ENCODE data around the gene ATP6V1G3.
"Not testable (repeated sequence)": the region's sequence is repeated elsewhere in the genome, so short reads cannot be mapped to it uniquely, and the experiment has no call there.

The ATP6V1G3 gene

DNA sequence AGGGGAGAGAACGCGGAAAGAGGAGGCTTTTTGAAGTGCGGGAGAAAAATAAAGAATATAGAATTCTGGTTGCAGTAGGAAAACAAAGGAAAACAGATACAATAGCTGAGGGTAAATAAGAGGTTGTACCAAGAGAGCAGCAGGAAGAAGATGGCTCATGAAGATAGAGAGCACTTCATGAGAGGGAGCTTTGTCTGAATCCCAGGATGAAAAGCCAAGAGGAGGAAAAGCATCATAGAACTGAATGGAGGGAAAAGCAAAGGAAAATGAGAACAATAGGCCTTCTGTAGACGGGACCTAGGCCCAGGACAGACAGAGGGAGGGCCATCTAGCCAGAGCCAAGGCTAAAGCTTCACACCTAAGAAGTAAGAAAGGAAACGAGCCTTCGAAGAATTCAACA is 49.5 kb downstream of the ATP6V1G3 start:
- Histone ChIP-seq H3K27ac (ENCODE audit: low read depth, low read length) (no peak overlapping the region), H3K36me3 (ENCODE audit: control insufficient read depth in 5 of 5, insufficient read depth in 5 of 5, low read length in 5 of 5) (no peaks in the 10 kb centered on the region), H3K9ac (ENCODE audit: low read length in 5 of 5) (no peak overlapping the region), H3K4me1 (ENCODE audit: control insufficient read depth in 5 of 5, insufficient read depth in 5 of 5, low read length in 5 of 5) (peaks cover 0 to 10% (median 0%) of the 10 kb centered on the region in 5 donors), H3K9me3 (ENCODE audit: control insufficient read depth in 5 of 5, low read length in 5 of 5) (no peaks in the 10 kb centered on the region), H3K4me3 (ENCODE audit: low read depth in 1 of 5, low read length in 5 of 5) (no peak overlapping the region), H3K27me3 (ENCODE audit: control insufficient read depth in 5 of 5, insufficient read depth in 4 of 5, low read length in 5 of 5) (no peaks in the 10 kb centered on the region)

DNA sequence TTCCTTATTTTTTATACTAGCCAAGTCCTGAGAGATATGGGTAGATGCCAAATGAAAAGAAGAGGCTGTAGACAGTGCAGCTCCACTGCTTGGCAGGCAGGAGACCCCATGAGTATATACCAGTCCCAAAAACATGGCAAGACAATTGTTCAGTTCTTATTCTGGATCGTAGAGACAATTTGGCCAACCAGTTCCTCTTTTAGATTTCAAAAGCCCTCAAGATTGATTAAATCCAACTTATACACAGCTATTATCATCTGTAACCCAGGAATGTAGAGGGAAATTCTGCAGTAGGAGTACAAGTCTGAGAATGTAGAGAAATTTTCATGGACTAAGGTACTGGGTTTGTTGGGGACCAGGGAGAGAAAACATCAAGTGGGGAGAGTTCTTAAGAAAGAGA is 50.3 kb downstream of the ATP6V1G3 start:
- H3K4me3 ChIP-seq (ENCODE audit: low read depth in 1 of 5, low read length in 5 of 5): no peak overlapping the region
- no peaks in the 10 kb centered on the region for H3K27me3 ChIP-seq (ENCODE audit: control insufficient read depth in 5 of 5, insufficient read depth in 4 of 5, low read length in 5 of 5)
- no peak overlapping the region for H3K27ac ChIP-seq (ENCODE audit: low read depth, low read length)
- H3K9me3 ChIP-seq (ENCODE audit: control insufficient read depth in 5 of 5, low read length in 5 of 5): no peaks in the 10 kb centered on the region
- no peak overlapping the region for H3K9ac ChIP-seq (ENCODE audit: low read length in 5 of 5)
- H3K36me3 ChIP-seq (ENCODE audit: control insufficient read depth in 5 of 5, insufficient read depth in 5 of 5, low read length in 5 of 5): no peaks in the 10 kb centered on the region
- H3K4me1 ChIP-seq (ENCODE audit: control insufficient read depth in 5 of 5, insufficient read depth in 5 of 5, low read length in 5 of 5): peaks cover 0 to 10% (median 0%) of the 10 kb centered on the region in 5 donors

DNA sequence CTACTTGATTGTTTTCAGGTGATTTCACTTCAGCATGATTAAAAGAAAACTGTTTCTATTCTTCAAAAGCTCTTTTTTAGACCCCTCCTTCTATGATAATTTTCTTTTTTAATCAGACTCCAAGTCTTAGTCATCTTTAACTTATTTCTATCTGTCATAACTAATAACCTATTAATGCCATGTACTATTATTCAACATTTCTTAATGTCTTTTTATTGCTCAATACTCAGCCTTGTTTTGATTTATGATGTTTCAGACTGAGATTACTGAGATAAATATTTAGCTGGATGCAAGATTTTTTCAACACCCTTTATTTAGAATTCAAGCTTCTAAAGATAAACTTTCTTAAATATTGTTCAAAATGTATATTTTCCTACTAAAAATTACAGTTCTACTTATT is 53.6 kb downstream of the ATP6V1G3 start:
- H3K36me3 ChIP-seq (ENCODE audit: control insufficient read depth in 5 of 5, insufficient read depth in 5 of 5, low read length in 5 of 5): no peaks in the 10 kb centered on the region
- H3K27ac ChIP-seq (ENCODE audit: low read depth, low read length): no peak overlapping the region
- no peak overlapping the region for H3K9ac ChIP-seq (ENCODE audit: low read length in 5 of 5)
- H3K9me3 ChIP-seq (ENCODE audit: control insufficient read depth in 5 of 5, low read length in 5 of 5): no peaks in the 10 kb centered on the region
- no peaks in the 10 kb centered on the region for H3K27me3 ChIP-seq (ENCODE audit: control insufficient read depth in 5 of 5, insufficient read depth in 4 of 5, low read length in 5 of 5)
- H3K4me1 ChIP-seq (ENCODE audit: control insufficient read depth in 5 of 5, insufficient read depth in 5 of 5, low read length in 5 of 5): peaks cover 0 to 10% (median 0%) of the 10 kb centered on the region in 5 donors
- no peak overlapping the region for H3K4me3 ChIP-seq (ENCODE audit: low read depth in 1 of 5, low read length in 5 of 5)

- H3K27ac ChIP-seq (ENCODE audit: low read depth, low read length): no peak overlapping the region
- H3K9me3 ChIP-seq (ENCODE audit: control insufficient read depth in 5 of 5, low read length in 5 of 5): no peaks in the 10 kb centered on the region
- H3K9ac ChIP-seq (ENCODE audit: low read length in 5 of 5): no peak overlapping the region
- H3K36me3 ChIP-seq (ENCODE audit: control insufficient read depth in 5 of 5, insufficient read depth in 5 of 5, low read length in 5 of 5): no peaks in the 10 kb centered on the region
- no peaks in the 10 kb centered on the region for H3K4me1 ChIP-seq (ENCODE audit: control insufficient read depth in 5 of 5, insufficient read depth in 5 of 5, low read length in 5 of 5)
- H3K4me3 ChIP-seq (ENCODE audit: low read depth in 1 of 5, low read length in 5 of 5): no peak overlapping the region
- H3K27me3 ChIP-seq (ENCODE audit: control insufficient read depth in 5 of 5, insufficient read depth in 4 of 5, low read length in 5 of 5): no peaks in the 10 kb centered on the region
Measured at GRCh38 chr1:198483645-198484044, 56.8 kb downstream of the ATP6V1G3 start.

DNA sequence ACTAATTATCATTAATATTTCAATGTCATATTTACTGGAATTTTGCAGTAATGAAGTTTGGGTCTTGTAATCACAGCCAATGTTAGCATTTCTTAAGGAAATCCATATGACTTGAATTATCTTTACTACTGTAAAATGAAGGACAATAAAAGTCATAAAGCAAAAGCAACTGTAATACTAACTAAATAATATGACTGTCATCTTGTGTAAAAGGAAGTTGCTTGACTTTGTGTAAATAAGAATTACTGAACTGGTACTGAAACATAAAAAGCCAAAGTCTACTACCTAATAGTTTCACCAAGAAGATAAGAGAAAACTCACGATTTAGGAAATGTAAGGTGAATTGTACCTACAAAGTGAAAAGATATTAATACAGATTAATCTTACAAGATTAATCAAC is 57.5 kb downstream of the ATP6V1G3 start:
- no peaks in the 10 kb centered on the region for H3K4me1 ChIP-seq (ENCODE audit: control insufficient read depth in 5 of 5, insufficient read depth in 5 of 5, low read length in 5 of 5)
- no peaks in the 10 kb centered on the region for H3K27me3 ChIP-seq (ENCODE audit: control insufficient read depth in 5 of 5, insufficient read depth in 4 of 5, low read length in 5 of 5)
- H3K4me3 ChIP-seq (ENCODE audit: low read depth in 1 of 5, low read length in 5 of 5): no peak overlapping the region
- H3K9me3 ChIP-seq (ENCODE audit: control insufficient read depth in 5 of 5, low read length in 5 of 5): no peaks in the 10 kb centered on the region
- H3K9ac ChIP-seq (ENCODE audit: low read length in 5 of 5): no peak overlapping the region
- H3K36me3 ChIP-seq (ENCODE audit: control insufficient read depth in 5 of 5, insufficient read depth in 5 of 5, low read length in 5 of 5): no peaks in the 10 kb centered on the region
- H3K27ac ChIP-seq (ENCODE audit: low read depth, low read length): no peak overlapping the region

GRCh38 chr1:198481661-198482060 is 58.8 kb downstream of the ATP6V1G3 start:
- no peak overlapping the region for H3K4me3 ChIP-seq (ENCODE audit: low read depth in 1 of 5, low read length in 5 of 5)
- no peaks in the 10 kb centered on the region for H3K9me3 ChIP-seq (ENCODE audit: control insufficient read depth in 5 of 5, low read length in 5 of 5)
- H3K27ac ChIP-seq (ENCODE audit: low read depth, low read length): no peak overlapping the region
- no peaks in the 10 kb centered on the region for H3K27me3 ChIP-seq (ENCODE audit: control insufficient read depth in 5 of 5, insufficient read depth in 4 of 5, low read length in 5 of 5)
- no peaks in the 10 kb centered on the region for H3K4me1 ChIP-seq (ENCODE audit: control insufficient read depth in 5 of 5, insufficient read depth in 5 of 5, low read length in 5 of 5)
- H3K9ac ChIP-seq (ENCODE audit: low read length in 5 of 5): no peak overlapping the region
- H3K36me3 ChIP-seq (ENCODE audit: control insufficient read depth in 5 of 5, insufficient read depth in 5 of 5, low read length in 5 of 5): no peaks in the 10 kb centered on the region

DNA sequence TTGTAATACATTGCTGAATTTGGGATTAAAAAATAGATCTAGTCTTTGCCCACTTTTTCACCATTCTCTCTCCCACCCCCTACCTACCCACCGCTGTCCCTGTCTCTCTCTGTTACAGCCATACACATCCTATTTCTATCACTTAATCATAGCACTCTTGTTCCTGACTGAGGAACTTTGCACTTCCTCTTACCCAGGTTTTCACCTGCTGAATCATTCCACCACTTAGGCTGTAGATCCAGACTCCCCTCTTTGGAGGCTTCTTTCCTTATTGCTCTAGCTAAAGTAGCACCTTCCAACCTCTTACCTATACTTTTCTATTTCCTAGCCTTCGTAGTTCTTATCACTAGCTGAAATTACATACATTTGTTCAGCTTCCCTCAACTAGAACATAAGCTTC is 59.6 kb downstream of the ATP6V1G3 start:
- H3K9me3 ChIP-seq (ENCODE audit: control insufficient read depth in 5 of 5, low read length in 5 of 5): no peaks in the 10 kb centered on the region
- H3K36me3 ChIP-seq (ENCODE audit: control insufficient read depth in 5 of 5, insufficient read depth in 5 of 5, low read length in 5 of 5): no peaks in the 10 kb centered on the region
- H3K9ac ChIP-seq (ENCODE audit: low read length in 5 of 5): no peak overlapping the region
- H3K4me1 ChIP-seq (ENCODE audit: control insufficient read depth in 5 of 5, insufficient read depth in 5 of 5, low read length in 5 of 5): no peaks in the 10 kb centered on the region
- H3K27ac ChIP-seq (ENCODE audit: low read depth, low read length): no peak overlapping the region
- H3K4me3 ChIP-seq (ENCODE audit: low read depth in 1 of 5, low read length in 5 of 5): no peak overlapping the region
- no peaks in the 10 kb centered on the region for H3K27me3 ChIP-seq (ENCODE audit: control insufficient read depth in 5 of 5, insufficient read depth in 4 of 5, low read length in 5 of 5)

GRCh38 chr1:198477354-198477753 is 63.1 kb downstream of the ATP6V1G3 start:
- H3K27me3 ChIP-seq (ENCODE audit: control insufficient read depth in 5 of 5, insufficient read depth in 4 of 5, low read length in 5 of 5); H3K9ac ChIP-seq (ENCODE audit: low read length in 5 of 5); H3K4me1 ChIP-seq (ENCODE audit: control insufficient read depth in 5 of 5, insufficient read depth in 5 of 5, low read length in 5 of 5); H3K4me3 ChIP-seq (ENCODE audit: low read depth in 1 of 5, low read length in 5 of 5); H3K36me3 ChIP-seq (ENCODE audit: control insufficient read depth in 5 of 5, insufficient read depth in 5 of 5, low read length in 5 of 5); H3K9me3 ChIP-seq (ENCODE audit: control insufficient read depth in 5 of 5, low read length in 5 of 5); H3K27ac ChIP-seq (ENCODE audit: low read depth, low read length): not testable (repeated sequence)

Data from subcutaneous abdominal adipose tissue (tissue), 5 donors.